ENCODE results near the gene TUNAR. TPM values are rescaled to one million over a fixed set of nuclear protein-coding genes. Genes with fewer than 3 reads are reported as not detected.
A peak's percentile ranks its signal among the peaks of the same experiment; 100 is the strongest.

Gene TUNAR
- total and polyA plus RNA-seq, 5 donors from 2014 or later: not detected

GRCh38 chr14:95889236-95889979, 12.8 kb downstream of the TUNAR start:
- no peaks in the 10 kb centered on the region for H3K4me1 ChIP-seq (ENCODE audit: control insufficient read depth, insufficient read depth, low read length, poor library complexity, severe bottlenecking)
- no peaks in the 10 kb centered on the region for H3K9me3 ChIP-seq (ENCODE audit: control insufficient read depth in 2 of 2, low read length in 2 of 2)
- Mint-ChIP-seq H3K4me3 (no peak overlapping the region), H3K9me3 (no peaks in the 10 kb centered on the region), H3K27ac (no peak overlapping the region), H3K36me3 (no peaks in the 10 kb centered on the region), H3K4me1 (no peaks in the 10 kb centered on the region), H3K27me3 (no peaks in the 10 kb centered on the region)
- DNase-seq (no peak), ATAC-seq (ENCODE audit: low read depth in 2 of 2) (no peak)
- H3K27me3 ChIP-seq (ENCODE audit: control insufficient read depth, insufficient read depth, low read length): no peaks in the 10 kb centered on the region
- no peaks in the 10 kb centered on the region for H3K36me3 ChIP-seq (ENCODE audit: control insufficient read depth, insufficient read depth, low read length)
- no peak overlapping the region for H3K4me3 ChIP-seq (ENCODE audit: low read depth, low read length)
- no peak overlapping the region for H3K27ac ChIP-seq (ENCODE audit: insufficient read depth, low read length, poor library complexity, severe bottlenecking)

- Histone ChIP-seq H3K27ac (ENCODE audit: insufficient read depth, low read length, poor library complexity, severe bottlenecking) (no peak overlapping the region), H3K36me3 (ENCODE audit: control insufficient read depth, insufficient read depth, low read length) (no peaks in the 10 kb centered on the region), H3K9me3 (ENCODE audit: control insufficient read depth in 2 of 2, low read length in 2 of 2) (no peaks in the 10 kb centered on the region), H3K27me3 (ENCODE audit: control insufficient read depth, insufficient read depth, low read length) (no peaks in the 10 kb centered on the region), H3K4me1 (ENCODE audit: control insufficient read depth, insufficient read depth, low read length, poor library complexity, severe bottlenecking) (no peaks in the 10 kb centered on the region), H3K4me3 (ENCODE audit: low read depth, low read length) (no peak overlapping the region)
- H3K4me3 Mint-ChIP-seq: no peak overlapping the region
- H3K36me3 Mint-ChIP-seq: no peaks in the 10 kb centered on the region
- H3K9me3 Mint-ChIP-seq: no peaks in the 10 kb centered on the region
- H3K4me1 Mint-ChIP-seq: no peaks in the 10 kb centered on the region
- no peak overlapping the region for H3K27ac Mint-ChIP-seq
- no peak for ATAC-seq (ENCODE audit: low read depth in 2 of 2)
- DNase-seq: no peak
- H3K27me3 Mint-ChIP-seq: no peaks in the 10 kb centered on the region
Observed at GRCh38 chr14:95891742-95892141, 15.1 kb downstream of the TUNAR start.

- Histone ChIP-seq H3K27me3 (ENCODE audit: control insufficient read depth, insufficient read depth, low read length) (no peaks in the 10 kb centered on the region), H3K36me3 (ENCODE audit: control insufficient read depth, insufficient read depth, low read length) (no peaks in the 10 kb centered on the region), H3K9me3 (ENCODE audit: control insufficient read depth in 2 of 2, low read length in 2 of 2) (no peaks in the 10 kb centered on the region), H3K4me1 (ENCODE audit: control insufficient read depth, insufficient read depth, low read length, poor library complexity, severe bottlenecking) (no peaks in the 10 kb centered on the region), H3K4me3 (ENCODE audit: low read depth, low read length) (no peak overlapping the region), H3K27ac (ENCODE audit: insufficient read depth, low read length, poor library complexity, severe bottlenecking) (no peak overlapping the region)
- ATAC-seq (ENCODE audit: low read depth in 2 of 2) (no peak), DNase-seq (no peak)
- Mint-ChIP-seq H3K27me3 (no peaks in the 10 kb centered on the region), H3K4me1 (no peaks in the 10 kb centered on the region), H3K36me3 (no peaks in the 10 kb centered on the region), H3K9me3 (no peaks in the 10 kb centered on the region), H3K4me3 (no peak overlapping the region), H3K27ac (no peak overlapping the region)
Observed at GRCh38 chr14:95892142-95892541, 15.5 kb downstream of the TUNAR start.

GRCh38 chr14:95895720-95896119, 19.1 kb downstream of the TUNAR start:
- peak in 1 of 3 donors; percentile 26 for DNase-seq
- no peak overlapping the region for H3K27ac Mint-ChIP-seq
- no peak overlapping the region for H3K4me3 Mint-ChIP-seq
- Histone ChIP-seq H3K4me1 (ENCODE audit: control insufficient read depth, insufficient read depth, low read length, poor library complexity, severe bottlenecking) (no peaks in the 10 kb centered on the region), H3K27me3 (ENCODE audit: control insufficient read depth, insufficient read depth, low read length) (no peaks in the 10 kb centered on the region), H3K9me3 (ENCODE audit: control insufficient read depth in 2 of 2, low read length in 2 of 2) (no peaks in the 10 kb centered on the region), H3K27ac (ENCODE audit: insufficient read depth, low read length, poor library complexity, severe bottlenecking) (no peak overlapping the region), H3K36me3 (ENCODE audit: control insufficient read depth, insufficient read depth, low read length) (no peaks in the 10 kb centered on the region), H3K4me3 (ENCODE audit: low read depth, low read length) (no peak overlapping the region)
- no peaks in the 10 kb centered on the region for H3K4me1 Mint-ChIP-seq
- H3K27me3 Mint-ChIP-seq: peaks cover 4% of the 10 kb centered on the region
- no peak for ATAC-seq (ENCODE audit: low read depth in 2 of 2)
- H3K36me3 Mint-ChIP-seq: no peaks in the 10 kb centered on the region
- no peaks in the 10 kb centered on the region for H3K9me3 Mint-ChIP-seq

- no peak for ATAC-seq (ENCODE audit: low read depth in 2 of 2)
- Histone ChIP-seq H3K4me1 (ENCODE audit: control insufficient read depth, insufficient read depth, low read length, poor library complexity, severe bottlenecking) (no peaks in the 10 kb centered on the region), H3K36me3 (ENCODE audit: control insufficient read depth, insufficient read depth, low read length) (no peaks in the 10 kb centered on the region), H3K9me3 (ENCODE audit: control insufficient read depth in 2 of 2, low read length in 2 of 2) (no peaks in the 10 kb centered on the region), H3K27me3 (ENCODE audit: control insufficient read depth, insufficient read depth, low read length) (no peaks in the 10 kb centered on the region), H3K4me3 (ENCODE audit: low read depth, low read length) (no peak overlapping the region), H3K27ac (ENCODE audit: insufficient read depth, low read length, poor library complexity, severe bottlenecking) (no peak overlapping the region)
- Mint-ChIP-seq H3K27me3 (peaks cover 4% of the 10 kb centered on the region), H3K36me3 (no peaks in the 10 kb centered on the region), H3K4me3 (no peak overlapping the region), H3K9me3 (peaks cover 0 to 1% (median 0%) of the 10 kb centered on the region in 7 donors), H3K27ac (no peak overlapping the region), H3K4me1 (no peaks in the 10 kb centered on the region)
- DNase-seq: no peak
Observed at GRCh38 chr14:95896498-95897135, 20.0 kb downstream of the TUNAR start.

- ATAC-seq (ENCODE audit: low read depth in 2 of 2) (no peak), DNase-seq (no peak)
- Histone ChIP-seq H3K4me3 (ENCODE audit: low read depth, low read length) (no peak overlapping the region), H3K27me3 (ENCODE audit: control insufficient read depth, insufficient read depth, low read length) (no peaks in the 10 kb centered on the region), H3K27ac (ENCODE audit: insufficient read depth, low read length, poor library complexity, severe bottlenecking) (no peak overlapping the region), H3K9me3 (ENCODE audit: control insufficient read depth in 2 of 2, low read length in 2 of 2) (no peaks in the 10 kb centered on the region), H3K36me3 (ENCODE audit: control insufficient read depth, insufficient read depth, low read length) (no peaks in the 10 kb centered on the region), H3K4me1 (ENCODE audit: control insufficient read depth, insufficient read depth, low read length, poor library complexity, severe bottlenecking) (no peaks in the 10 kb centered on the region)
- peaks cover 4% of the 10 kb centered on the region for H3K27me3 Mint-ChIP-seq
- H3K4me1 Mint-ChIP-seq: no peaks in the 10 kb centered on the region
- H3K9me3 Mint-ChIP-seq: peaks cover 0 to 1% (median 0%) of the 10 kb centered on the region in 7 donors
- H3K27ac Mint-ChIP-seq: no peak overlapping the region
- H3K36me3 Mint-ChIP-seq: no peaks in the 10 kb centered on the region
- H3K4me3 Mint-ChIP-seq: no peak overlapping the region
Observed at GRCh38 chr14:95897280-95897679, 20.6 kb downstream of the TUNAR start.

GRCh38 chr14:95901054-95901453, 24.4 kb downstream of the TUNAR start:
- no peak overlapping the region for H3K4me3 Mint-ChIP-seq

More at GRCh38 chr14:95901054-95901453, 24.4 kb downstream of the TUNAR start:
- Histone ChIP-seq H3K4me3 (ENCODE audit: low read depth, low read length) (no peak overlapping the region), H3K27ac (ENCODE audit: insufficient read depth, low read length, poor library complexity, severe bottlenecking) (no peak overlapping the region), H3K4me1 (ENCODE audit: control insufficient read depth, insufficient read depth, low read length, poor library complexity, severe bottlenecking) (no peaks in the 10 kb centered on the region), H3K36me3 (ENCODE audit: control insufficient read depth, insufficient read depth, low read length) (no peaks in the 10 kb centered on the region), H3K9me3 (ENCODE audit: control insufficient read depth in 2 of 2, low read length in 2 of 2) (no peaks in the 10 kb centered on the region), H3K27me3 (ENCODE audit: control insufficient read depth, insufficient read depth, low read length) (no peaks in the 10 kb centered on the region)
- Mint-ChIP-seq H3K27me3 (peaks cover 15% of the 10 kb centered on the region), H3K4me1 (no peaks in the 10 kb centered on the region), H3K27ac (no peak overlapping the region), H3K36me3 (no peaks in the 10 kb centered on the region), H3K9me3 (peaks cover 0 to 3% (median 0%) of the 10 kb centered on the region in 7 donors)
- DNase-seq (no peak), ATAC-seq (ENCODE audit: low read depth in 2 of 2) (no peak)

Data from CD4-positive, CD25-positive, alpha-beta regulatory T cell (primary cell).